Type B pancreatic cell (in vitro differentiated cells): ENCODE data around the gene PAPPA. TPM values are rescaled to one million over a fixed set of nuclear protein-coding genes. Genes with fewer than 3 reads are reported as not detected.

Source experiments
- DNase-seq: peaks from one replicate; pipeline ENCODE4 v3.0.0; 2021; ENCODE audit warnings: mixed read lengths; ENCODE audit not compliant: unreplicated experiment; ENCODE audit errors: extremely low spot score
- H3K27ac Mint-ChIP-seq: 2 replicates; pipeline ENCODE4 v1.8.0; 2021; ENCODE audit warnings: mild to moderate bottlenecking, mixed read lengths
- H3K27me3 Mint-ChIP-seq: 2 replicates; pipeline ENCODE4 v1.8.0; 2021; ENCODE audit warnings: mixed read lengths
- H3K36me3 Mint-ChIP-seq: 2 replicates; pipeline ENCODE4 v1.8.0; 2021; ENCODE audit warnings: mixed read lengths
- H3K4me1 Mint-ChIP-seq: one replicate; pipeline ENCODE4 v1.8.0; 2021; ENCODE audit warnings: mixed read lengths; ENCODE audit not compliant: unreplicated experiment
- H3K4me3 Mint-ChIP-seq: 2 replicates; pipeline ENCODE4 v1.8.0; 2021; ENCODE audit warnings: mild to moderate bottlenecking, mixed read lengths
- H3K9me3 Mint-ChIP-seq: 2 replicates; pipeline ENCODE4 v1.8.0; 2021; ENCODE audit warnings: mixed read lengths
- total RNA-seq: library from RNA; stranded (reverse); gene quantifications from 2 replicates; pipeline ENCODE4 v1.2.1, GENCODE V29; 2021; ENCODE audit warnings: low replicate concordance
- TF ChIP-seq, protein P1 (sequence below): fragments of 200-600 bp; sonication (generic); conservative IDR thresholded peaks from 2 replicates; pipeline ENCODE4 v1.5.0; 2021; ENCODE audit warnings: antibody characterized with exemption, mild to moderate bottlenecking

The PAPPA gene
- total RNA-seq, 1 donor from 2014 or later: 11.0 TPM

DNA sequence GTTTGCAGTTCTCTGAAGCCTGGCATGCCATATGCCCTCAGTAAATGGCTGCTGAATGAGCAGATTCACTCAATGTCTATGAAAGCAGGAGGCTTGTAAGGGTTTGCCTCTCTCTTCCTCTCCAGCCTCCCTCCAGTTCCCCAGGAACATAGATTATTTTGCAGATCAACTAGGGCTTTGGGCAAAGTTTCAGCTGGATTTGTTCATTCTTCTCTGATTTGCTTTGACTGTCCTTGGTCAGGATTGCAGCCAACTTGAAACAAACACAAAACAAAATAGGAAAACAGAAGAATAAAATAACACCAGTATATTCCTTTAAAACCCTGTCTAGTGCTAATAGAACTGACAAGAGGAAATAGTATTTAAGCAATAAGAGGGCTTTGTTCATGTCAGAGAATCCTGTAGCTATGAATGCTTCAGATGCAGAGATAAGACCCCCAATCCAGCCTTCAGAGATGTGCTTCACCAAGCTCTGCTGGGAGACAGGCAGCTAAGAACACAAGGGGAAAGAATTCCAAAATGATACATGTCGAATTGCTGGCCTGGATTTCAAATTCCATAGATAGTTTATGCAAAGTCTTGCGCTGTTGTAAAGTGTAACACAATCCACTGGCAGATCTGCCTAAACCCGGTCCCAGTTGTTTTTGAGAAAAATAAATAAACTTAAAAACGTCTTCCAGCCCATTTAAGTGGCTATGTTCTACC lies 174.3 kb downstream of the PAPPA start:
- TF ChIP-seq, protein P1, sequence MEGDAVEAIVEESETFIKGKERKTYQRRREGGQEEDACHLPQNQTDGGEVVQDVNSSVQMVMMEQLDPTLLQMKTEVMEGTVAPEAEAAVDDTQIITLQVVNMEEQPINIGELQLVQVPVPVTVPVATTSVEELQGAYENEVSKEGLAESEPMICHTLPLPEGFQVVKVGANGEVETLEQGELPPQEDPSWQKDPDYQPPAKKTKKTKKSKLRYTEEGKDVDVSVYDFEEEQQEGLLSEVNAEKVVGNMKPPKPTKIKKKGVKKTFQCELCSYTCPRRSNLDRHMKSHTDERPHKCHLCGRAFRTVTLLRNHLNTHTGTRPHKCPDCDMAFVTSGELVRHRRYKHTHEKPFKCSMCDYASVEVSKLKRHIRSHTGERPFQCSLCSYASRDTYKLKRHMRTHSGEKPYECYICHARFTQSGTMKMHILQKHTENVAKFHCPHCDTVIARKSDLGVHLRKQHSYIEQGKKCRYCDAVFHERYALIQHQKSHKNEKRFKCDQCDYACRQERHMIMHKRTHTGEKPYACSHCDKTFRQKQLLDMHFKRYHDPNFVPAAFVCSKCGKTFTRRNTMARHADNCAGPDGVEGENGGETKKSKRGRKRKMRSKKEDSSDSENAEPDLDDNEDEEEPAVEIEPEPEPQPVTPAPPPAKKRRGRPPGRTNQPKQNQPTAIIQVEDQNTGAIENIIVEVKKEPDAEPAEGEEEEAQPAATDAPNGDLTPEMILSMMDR: no peak
- Mint-ChIP-seq H3K4me3 (no peak overlapping the region), H3K36me3 (peaks cover 6% of the 10 kb centered on the region), H3K9me3 (no peaks in the 10 kb centered on the region), H3K27ac (no peak overlapping the region), H3K27me3 (peaks cover 3% of the 10 kb centered on the region), H3K4me1 (peaks cover 36% of the 10 kb centered on the region)
- DNase-seq: no peak

DNA sequence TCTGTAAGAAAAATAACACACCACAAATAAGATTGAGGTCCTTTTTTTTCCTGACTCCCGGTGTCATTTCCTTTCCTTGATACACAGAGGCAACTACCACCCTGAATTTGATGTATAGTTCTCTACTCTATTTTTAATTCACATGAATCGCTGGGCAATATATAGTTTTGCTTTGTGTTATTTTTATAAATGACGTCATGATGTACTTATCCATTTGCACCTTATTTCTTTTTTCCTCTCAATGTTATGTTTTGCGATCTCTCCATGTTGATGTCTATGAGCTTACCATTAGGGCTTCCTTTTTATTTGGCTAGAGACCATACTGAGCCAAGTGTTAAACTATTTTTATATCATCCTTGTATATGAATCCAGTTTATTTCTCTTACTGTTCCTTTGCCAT lies 175.9 kb downstream of the PAPPA start:
- peaks cover 31% of the 10 kb centered on the region for H3K4me1 Mint-ChIP-seq
- H3K36me3 Mint-ChIP-seq: peaks cover 6% of the 10 kb centered on the region
- no peak overlapping the region for H3K27ac Mint-ChIP-seq
- TF ChIP-seq, protein P1: no peak
- H3K9me3 Mint-ChIP-seq: no peaks in the 10 kb centered on the region
- DNase-seq: no peak
- no peak overlapping the region for H3K4me3 Mint-ChIP-seq
- H3K27me3 Mint-ChIP-seq: no peaks in the 10 kb centered on the region

DNA sequence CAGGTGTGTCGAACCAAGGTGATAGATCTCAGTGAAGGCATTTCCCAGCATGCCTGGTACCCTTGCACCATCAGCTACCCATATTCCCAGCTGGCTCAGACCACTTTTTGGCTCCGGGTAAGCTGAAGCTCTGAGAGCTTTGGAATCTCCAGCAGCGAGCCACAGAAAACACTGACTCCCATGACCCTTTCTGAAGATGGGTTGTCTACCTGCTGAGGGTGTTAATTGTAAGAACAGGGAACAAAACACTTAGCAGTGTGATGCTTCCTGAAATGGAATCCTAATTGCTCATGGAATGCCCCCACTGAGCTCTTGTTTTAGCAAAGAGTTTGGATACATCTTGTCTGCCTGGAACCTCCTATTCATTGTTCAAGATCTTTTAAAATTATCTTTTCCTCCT lies 177.7 kb downstream of the PAPPA start:
- Mint-ChIP-seq H3K27ac (no peak overlapping the region), H3K4me1 (peaks cover 23% of the 10 kb centered on the region), H3K9me3 (no peaks in the 10 kb centered on the region), H3K36me3 (peaks cover 6% of the 10 kb centered on the region), H3K4me3 (no peak overlapping the region), H3K27me3 (no peaks in the 10 kb centered on the region)
- no peak for DNase-seq
- TF ChIP-seq, protein P1: no peak

DNA sequence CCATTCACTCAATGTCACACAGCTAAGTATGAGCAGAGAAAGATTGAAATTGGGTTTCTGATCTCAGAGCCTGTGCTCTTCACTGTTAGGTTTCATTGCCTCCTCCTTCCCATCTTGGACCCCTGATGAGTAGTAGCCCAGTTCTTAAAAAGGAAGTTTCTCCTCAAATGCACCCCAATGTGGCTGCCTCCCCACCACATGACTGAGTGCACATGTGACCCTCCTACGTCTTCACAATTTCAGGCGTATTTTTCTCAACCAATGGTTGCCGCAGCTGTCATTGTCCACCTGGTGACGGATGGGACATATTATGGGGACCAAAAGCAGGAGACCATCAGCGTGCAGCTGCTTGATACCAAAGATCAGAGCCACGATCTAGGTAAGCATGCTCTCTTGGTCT lies 178.5 kb downstream of the PAPPA start:
- Mint-ChIP-seq H3K4me3 (no peak overlapping the region), H3K9me3 (no peaks in the 10 kb centered on the region), H3K36me3 (peaks cover 6% of the 10 kb centered on the region), H3K27ac (no peak overlapping the region), H3K27me3 (no peaks in the 10 kb centered on the region), H3K4me1 (peaks cover 30% of the 10 kb centered on the region)
- no peak for DNase-seq
- TF ChIP-seq, protein P1: no peak

DNA sequence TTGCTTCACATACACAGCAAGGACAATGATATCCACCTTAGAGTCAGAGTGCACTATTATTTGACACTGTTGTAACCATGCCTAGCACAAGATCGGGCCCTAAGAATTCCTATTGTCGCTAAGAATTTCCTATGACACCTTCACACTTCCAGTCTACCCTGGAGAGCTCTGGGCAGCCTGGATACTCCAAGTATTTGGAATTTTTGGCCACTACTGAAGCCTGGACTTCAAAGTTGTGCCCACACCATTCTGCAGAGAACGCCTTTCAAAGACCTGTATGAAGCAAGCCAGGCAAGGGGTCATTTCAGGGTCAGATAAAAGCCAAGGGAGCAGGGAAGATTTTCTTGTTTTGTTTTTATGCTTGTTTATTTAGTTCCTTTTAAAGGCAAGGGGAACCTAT lies 179.7 kb downstream of the PAPPA start:
- no peak overlapping the region for H3K4me3 Mint-ChIP-seq
- peaks cover 30% of the 10 kb centered on the region for H3K4me1 Mint-ChIP-seq
- peaks cover 6% of the 10 kb centered on the region for H3K36me3 Mint-ChIP-seq
- no peaks in the 10 kb centered on the region for H3K9me3 Mint-ChIP-seq
- DNase-seq: no peak
- TF ChIP-seq, protein P1: no peak
- no peaks in the 10 kb centered on the region for H3K27me3 Mint-ChIP-seq
- no peak overlapping the region for H3K27ac Mint-ChIP-seq
